ENCODE data around the gene SPEM3. TPM values are rescaled to one million over a fixed set of nuclear protein-coding genes. Genes with fewer than 3 reads are reported as not detected.

SPEM3 gene
- total and polyA plus RNA-seq, 2 of the 13 experiments (the other 11 are each of a cell fraction or from before 2014, with no cell fraction given): not detected

DNA sequence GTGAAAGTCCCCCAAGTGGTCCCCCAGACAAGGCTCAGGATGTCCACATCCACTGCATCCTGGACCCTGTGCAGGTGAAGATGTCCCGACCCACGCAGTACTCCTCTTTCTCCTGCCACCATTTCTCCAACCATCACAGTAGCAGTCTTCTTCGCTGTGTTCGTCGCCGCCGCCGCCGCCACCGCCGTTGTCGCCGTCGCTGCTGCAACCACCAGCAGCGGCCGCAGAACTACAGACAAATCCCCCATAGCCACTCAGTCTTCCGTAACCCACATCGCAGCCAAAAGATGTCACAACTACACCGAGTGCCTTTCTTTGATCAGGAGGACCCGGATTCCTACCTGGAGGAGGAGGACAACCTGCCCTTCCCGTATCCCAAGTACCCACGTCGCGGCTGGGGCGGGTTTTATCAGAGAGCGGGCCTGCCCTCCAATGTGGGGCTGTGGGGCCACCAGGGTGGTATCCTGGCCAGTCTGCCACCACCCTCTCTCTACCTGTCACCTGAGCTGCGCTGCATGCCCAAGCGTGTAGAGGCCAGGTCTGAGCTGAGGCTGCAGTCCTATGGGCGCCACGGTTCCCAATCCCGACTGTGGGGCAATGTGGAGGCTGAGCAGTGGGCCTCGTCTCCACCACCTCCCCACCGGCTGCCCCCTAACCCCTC is 2.3 kb upstream of the SPEM3 start:
- FAIRE-seq (no peak), DNase-seq (ENCODE audit: low spot score) (no peak), ATAC-seq (no peak)
- peaks cover 3% of the 10 kb centered on the region in 2 experiments; a peak in 3 of 5 replicates for H3K27me3 ChIP-seq (ENCODE audit: control insufficient read depth in 1 of 2, insufficient read depth in 2 of 2, low read length in 2 of 2)
- H3K27ac ChIP-seq (ENCODE audit: extremely low read length, insufficient read depth, low read length): no peak overlapping the region
- H3K36me3 ChIP-seq (replicated peaks in 1 of 2; ENCODE audit: control insufficient read depth in 1 of 2, insufficient read depth in 2 of 2, low read length in 2 of 2): no peaks in the 10 kb centered on the region
- WGBS (ENCODE audit: low lambda C conversion rate): 75% methylated on average over 32 of the region's 33 CpGs
- H3K9ac ChIP-seq (ENCODE audit: insufficient read depth, low read depth, low read length): no peak overlapping the region
- POLR2A ChIA-PET: interaction anchor here (1.2 kb wide), 1 partner anchor 23 kb away, joined by 3 read pairs; no protein-coding TSS in a partner anchor
- H3K9me3 ChIP-seq (ENCODE audit: low read length): no peaks in the 10 kb centered on the region
- no peak overlapping the region for H3K4me2 ChIP-seq (ENCODE audit: low read depth, low read length)
- no TSS peak for BruUV-seq (replicated peaks)
- in situ Hi-C loops (cut with HindIII; ENCODE audit: extremely low pct_ligation_motif_present, low pct_unique_long_range_greater_than_20kb): no loop called here
- no peaks in the 10 kb centered on the region for H3K79me2 ChIP-seq (ENCODE audit: insufficient read depth, low read length)
- H3K4me3 ChIP-seq (replicated peaks in 1 of 3; ENCODE audit: insufficient read depth in 1 of 3, low read depth in 2 of 3, low read length in 3 of 3): no peak overlapping the region
- CTCF ChIA-PET (ENCODE audit: low intra/inter-chr PET ratio, low total read pairs): no interaction called here
- H4K20me1 ChIP-seq (ENCODE audit: insufficient read depth, low read length): no peaks in the 10 kb centered on the region
- peaks cover 8% of the 10 kb centered on the region for H3K4me1 ChIP-seq (ENCODE audit: insufficient read depth, low read length)
- no peak overlapping the region for H2AFZ ChIP-seq (ENCODE audit: low read length)
- intact Hi-C loops (cut with micrococcal nuclease; ENCODE audit: unreplicated experiment): no loop called here
- no peak for TF ChIP-seq CEBPZ (IDR thresholded peaks at IDR 0.05; ENCODE audit: low read length)
- TF ChIP-seq ZNF891 (CRISPR knock-in tag; IDR thresholded peaks at IDR 0.05): no peak
- no peak for TF ChIP-seq ZNF510 (CRISPR knock-in tag; IDR thresholded peaks at IDR 0.05; ENCODE audit: low read depth)
- TF ChIP-seq ZNF343 (CRISPR knock-in tag; IDR thresholded peaks at IDR 0.05): no peak
- TF ChIP-seq CHD2 (IDR thresholded peaks at IDR 0.05; ENCODE audit: low read depth, low read length): no peak
- no peak for TF ChIP-seq PHF8 (CRISPR knock-in tag; IDR thresholded peaks at IDR 0.05)
- TF ChIP-seq, protein P1, sequence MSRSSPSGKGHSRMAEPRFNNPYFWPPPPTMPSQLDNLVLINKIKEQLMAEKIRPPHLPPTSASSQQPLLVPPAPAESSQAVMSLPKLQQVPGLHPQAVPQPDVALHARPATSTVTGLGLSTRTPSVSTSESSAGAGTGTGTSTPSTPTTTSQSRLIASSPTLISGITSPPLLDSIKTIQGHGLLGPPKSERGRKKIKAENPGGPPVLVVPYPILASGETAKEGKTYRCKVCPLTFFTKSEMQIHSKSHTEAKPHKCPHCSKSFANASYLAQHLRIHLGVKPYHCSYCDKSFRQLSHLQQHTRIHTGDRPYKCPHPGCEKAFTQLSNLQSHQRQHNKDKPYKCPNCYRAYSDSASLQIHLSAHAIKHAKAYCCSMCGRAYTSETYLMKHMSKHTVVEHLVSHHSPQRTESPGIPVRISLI (CRISPR knock-in tag; IDR thresholded peaks at IDR 0.05; ENCODE audit: borderline replicate concordance): no peak
- no peak for TF ChIP-seq KMT2B (CRISPR knock-in tag; IDR thresholded peaks at IDR 0.05)
- TF ChIP-seq MTF1 (CRISPR knock-in tag; IDR thresholded peaks at IDR 0.05): no peak
- no peak for TF ChIP-seq CCAR2 (optimal IDR thresholded peaks at IDR 0.05; ENCODE audit: low read depth, low read length)
- no peak for TF ChIP-seq ZNF687 (CRISPR knock-in tag; IDR thresholded peaks at IDR 0.05)
- TF ChIP-seq SUZ12 (IDR thresholded peaks at IDR 0.05; ENCODE audit: low read depth, low read length): no peak
- TF ChIP-seq ZNF326 (CRISPR knock-in tag; IDR thresholded peaks at IDR 0.05; ENCODE audit: borderline replicate concordance): no peak

All from HepG2 (cell line).